NCI-H524 (cell line): Measurements from ENCODE around the gene ATP5F1E.

Source experiments
- DNase-seq, 2 experiments: peaks; one replicate each; lab custom pipeline; 2025; lab: John Stamatoyannopoulos, UW

Gene ATP5F1E

GRCh38 chr20:59032023-59032712 lies at the start of gene ATP5F1E:
ATP5F1E (minus strand) TSS chr20:59032335; CDS start chr20:59032251, 84 bp downstream.
- peak; percentile 82 to 95 for DNase-seq

- no peak for DNase-seq
Observed at GRCh38 chr20:59081036-59081435, 48.9 kb upstream of the ATP5F1E start.

GRCh38 chr20:59078231-59078630 lies 46.1 kb upstream of the ATP5F1E start:
- DNase-seq, result no peak

- DNase-seq, result no peak
Observed at GRCh38 chr20:59077705-59078104, 45.6 kb upstream of the ATP5F1E start.

- no peak for DNase-seq
Observed at GRCh38 chr20:59075934-59076508, 43.9 kb upstream of the ATP5F1E start.

GRCh38 chr20:59074456-59074855 lies 42.3 kb upstream of the ATP5F1E start:
- no peak for DNase-seq

- DNase-seq, result no peak
Observed at GRCh38 chr20:59073582-59073981, 41.4 kb upstream of the ATP5F1E start.

- DNase-seq, result no peak
Observed at GRCh38 chr20:59071216-59071615, 39.1 kb upstream of the ATP5F1E start.

GRCh38 chr20:59069026-59069425 lies 36.9 kb upstream of the ATP5F1E start:
- DNase-seq, result no peak

GRCh38 chr20:59068534-59068933 lies 36.4 kb upstream of the ATP5F1E start:
- DNase-seq, result no peak

- DNase-seq, result peak; percentile 19 to 72
Observed at GRCh38 chr20:59064214-59064722, 32.1 kb upstream of the ATP5F1E start.

- no peak for DNase-seq
Observed at GRCh38 chr20:59063358-59064213, 31.5 kb upstream of the ATP5F1E start.

GRCh38 chr20:59062081-59062480 lies 29.9 kb upstream of the ATP5F1E start:
- DNase-seq, result no peak

- peak in 1 of 2 experiments; percentile 9 for DNase-seq
Observed at GRCh38 chr20:59055302-59055701, 23.2 kb upstream of the ATP5F1E start.

GRCh38 chr20:59051666-59052185 lies 19.6 kb upstream of the ATP5F1E start:
- DNase-seq, result peak; percentile 47 to 87

GRCh38 chr20:59050437-59050836 lies 18.3 kb upstream of the ATP5F1E start:
- DNase-seq, result no peak

GRCh38 chr20:59048681-59049030 lies 16.5 kb upstream of the ATP5F1E start:
- DNase-seq, result no peak

GRCh38 chr20:59047938-59048680 lies 16.0 kb upstream of the ATP5F1E start:
- DNase-seq, result no peak

- no peak for DNase-seq
Observed at GRCh38 chr20:59046862-59047261, 14.7 kb upstream of the ATP5F1E start.

GRCh38 chr20:59044796-59045195 lies 12.7 kb upstream of the ATP5F1E start:
- no peak for DNase-seq

GRCh38 chr20:59044295-59044694 lies 12.2 kb upstream of the ATP5F1E start:
- DNase-seq, result no peak

GRCh38 chr20:59043698-59044097 lies 11.6 kb upstream of the ATP5F1E start:
- no peak for DNase-seq
